H4 (cell line): ENCODE measurements around the gene CLIP4. TPM values are rescaled to one million over a fixed set of nuclear protein-coding genes. Genes with fewer than 3 reads are reported as not detected.

Source experiments
- DNase-seq: peaks from one replicate; pipeline ENCODE4 v3.0.0-alpha.2; 2015; ENCODE audit warnings: low spot score
- total RNA-seq: library from RNA; depleted of rRNA; stranded (reverse); fragments of >200 nt; shearing (Covaris generic); gene quantifications from 2 replicates; pipeline ENCODE4 v1.2.3, GENCODE V29; 2014

CLIP4 gene
- total RNA-seq, 1 experiment from 2014 or later = 21.1 TPM

- DNase-seq = no peak
These were observed 105.5 kb downstream of the CLIP4 start for GRCh38 chr2:29220506-29221270.

- DNase-seq = no peak
These were observed 107.4 kb downstream of the CLIP4 start for GRCh38 chr2:29222381-29223179.

GRCh38 chr2:29223257-29223656, 108.0 kb downstream of the CLIP4 start:
- DNase-seq = no peak

- DNase-seq = peak; percentile 67
These were observed 108.9 kb downstream of the CLIP4 start for GRCh38 chr2:29223851-29224692.

- DNase-seq = no peak
These were observed 109.7 kb downstream of the CLIP4 start for GRCh38 chr2:29224693-29225551.

GRCh38 chr2:29225814-29226213, 110.6 kb downstream of the CLIP4 start:
- DNase-seq = no peak

- DNase-seq = no peak
These were observed 111.2 kb downstream of the CLIP4 start for GRCh38 chr2:29226375-29226774.

- no peak for DNase-seq
These were observed 111.6 kb downstream of the CLIP4 start for GRCh38 chr2:29226808-29227207.

- no peak for DNase-seq
These were observed 112.9 kb downstream of the CLIP4 start for GRCh38 chr2:29227935-29228675.

- DNase-seq = no peak
These were observed 113.7 kb downstream of the CLIP4 start for GRCh38 chr2:29228947-29229346.

- no peak for DNase-seq
These were observed 114.4 kb downstream of the CLIP4 start for GRCh38 chr2:29229640-29230039.

- no peak for DNase-seq
These were observed 116.8 kb downstream of the CLIP4 start for GRCh38 chr2:29232041-29232440.

GRCh38 chr2:29233428-29233827, 118.2 kb downstream of the CLIP4 start:
- no peak for DNase-seq

- no peak for DNase-seq
These were observed 120.2 kb downstream of the CLIP4 start for GRCh38 chr2:29235411-29235810.

- DNase-seq = no peak
These were observed 120.9 kb downstream of the CLIP4 start for GRCh38 chr2:29236074-29236473.

- DNase-seq = peak; percentile 28
These were observed 123.3 kb downstream of the CLIP4 start for GRCh38 chr2:29238497-29238896.
